Fibroblast of villous mesenchyme (primary cell): ENCODE measurements around the gene HPCAL1. TPM values are rescaled to one million over a fixed set of nuclear protein-coding genes. Genes with fewer than 3 reads are reported as not detected.

Source experiments
- DNase-seq: peaks from one replicate; pipeline ENCODE4 v3.0.0-alpha.2; 2010; ENCODE audit warnings: low read depth
- H3K4me3 ChIP-seq: 2 replicates; pipeline ENCODE4 v1.5.1; 2011; ENCODE audit warnings: low read depth, mild to moderate bottlenecking, low read length
- CTCF ChIP-seq: IDR thresholded peaks from 2 replicates; pipeline ENCODE4 v1.5.1; 2012; ENCODE audit warnings: low read depth, mild to moderate bottlenecking, low read length; ENCODE audit not compliant: insufficient read depth
- total RNA-seq: library from RNA; depleted of rRNA; stranded (reverse); fragments of >200 nt; gene quantifications from 2 replicates; pipeline ENCODE4 v1.2.3, GENCODE V29; 2012

Gene HPCAL1
- total RNA-seq, 1 donor, result 60.0 TPM

GRCh38 chr2:10407432-10407831 lies 104.7 kb downstream of the HPCAL1 start:
- H3K4me3 ChIP-seq, result no peak overlapping the region
- no peak for DNase-seq
- TF ChIP-seq CTCF, result no peak

DNA sequence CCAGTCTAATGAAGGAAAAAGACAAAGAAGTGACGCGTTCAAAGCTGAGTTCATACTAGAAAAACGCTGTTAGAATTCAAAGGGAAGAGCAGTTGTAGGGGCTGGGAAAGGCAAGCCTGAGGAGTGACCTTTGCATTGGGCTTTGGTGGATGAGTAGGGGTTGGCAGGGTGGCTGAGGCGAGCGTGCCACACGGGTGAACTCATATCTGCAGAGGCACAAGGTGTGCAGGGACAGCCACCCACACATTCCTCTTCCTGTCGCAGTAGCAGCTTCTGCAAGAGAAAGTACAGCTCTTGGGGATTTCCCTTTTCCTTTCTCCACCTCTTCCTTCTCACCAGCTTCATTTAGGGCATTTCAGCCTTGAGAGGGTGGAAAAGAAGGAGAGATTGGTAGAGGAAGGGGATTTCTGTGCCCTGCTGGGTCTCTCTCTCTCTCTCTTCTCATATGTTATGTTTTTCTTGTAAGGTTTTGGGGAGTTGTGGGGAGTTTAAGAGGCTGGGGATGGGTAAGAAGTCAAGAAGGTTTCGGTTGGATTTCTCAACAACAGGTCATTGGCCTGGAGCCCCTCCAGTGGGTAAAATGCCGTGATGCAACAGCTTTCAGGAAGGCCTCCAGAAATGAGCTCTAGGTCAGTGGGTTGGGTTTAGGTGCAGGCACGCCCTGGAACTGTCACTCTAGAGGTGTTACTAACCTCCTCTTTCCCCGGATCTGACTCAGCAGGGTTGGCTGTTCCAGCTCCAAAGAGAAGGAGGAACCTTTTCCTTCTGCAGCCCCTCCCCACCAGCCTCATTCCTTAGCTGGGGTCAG lies 105.3 kb downstream of the HPCAL1 start:
- no peak overlapping the region for H3K4me3 ChIP-seq
- peak; percentile 88 for DNase-seq

DNA sequence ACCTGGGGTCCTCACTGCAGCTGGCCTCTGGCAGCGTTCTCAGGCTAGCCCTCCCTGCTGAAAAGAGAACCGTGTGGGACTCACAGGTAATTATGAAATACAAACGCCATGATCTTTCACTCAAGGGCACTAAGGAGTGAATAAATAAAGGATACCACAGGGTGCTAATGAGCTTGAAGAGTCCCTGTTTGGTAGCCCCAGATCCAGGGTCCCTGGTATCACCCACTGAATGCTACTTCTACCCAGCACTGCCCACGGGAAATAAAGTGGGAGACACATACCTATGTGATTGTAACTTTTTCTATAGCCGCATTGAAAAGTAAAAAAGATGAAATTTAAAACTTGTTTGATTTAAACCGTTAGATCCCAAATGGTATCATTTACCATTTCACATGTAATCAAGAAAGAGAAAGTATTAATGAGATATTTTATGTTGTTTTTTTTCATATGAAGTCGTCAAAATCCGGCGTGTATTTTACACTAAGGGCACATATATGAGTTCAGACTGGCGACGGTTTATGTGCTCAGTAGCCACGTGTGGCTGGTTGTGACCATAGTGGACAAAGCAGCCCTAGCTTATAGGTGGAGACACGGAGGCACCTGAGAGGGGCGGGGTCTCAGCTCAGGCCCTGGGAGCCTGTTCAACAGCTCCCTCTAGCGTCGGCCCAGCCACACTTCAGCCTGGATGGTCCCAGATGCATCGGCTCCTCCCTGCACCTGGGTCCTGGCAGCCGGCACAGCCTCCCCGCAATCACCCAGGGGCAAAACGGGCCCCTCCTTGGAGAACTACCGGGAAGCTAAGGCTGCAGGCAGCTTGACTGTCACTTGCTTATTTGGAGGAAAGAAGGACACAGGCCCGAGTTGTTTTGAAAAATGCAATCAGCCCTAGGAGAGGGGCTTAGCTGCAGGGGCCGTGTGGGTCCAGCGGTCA lies 106.2 kb downstream of the HPCAL1 start:
- no peak overlapping the region for H3K4me3 ChIP-seq

More for the DNA sequence above, 105.3 kb downstream of the HPCAL1 start:
- TF ChIP-seq CTCF, result no peak

GRCh38 chr2:10410001-10410822 lies 107.5 kb downstream of the HPCAL1 start:
- DNase-seq, result no peak
- no peak overlapping the region for H3K4me3 ChIP-seq
- no peak for TF ChIP-seq CTCF

More for the DNA sequence above, 106.2 kb downstream of the HPCAL1 start:
- peak; percentile 70 for DNase-seq
- TF ChIP-seq CTCF, result peak; percentile 97

- H3K4me3 ChIP-seq, result no peak overlapping the region
- TF ChIP-seq CTCF, result no peak
- no peak for DNase-seq
These were observed 108.2 kb downstream of the HPCAL1 start for GRCh38 chr2:10410823-10411437.

DNA sequence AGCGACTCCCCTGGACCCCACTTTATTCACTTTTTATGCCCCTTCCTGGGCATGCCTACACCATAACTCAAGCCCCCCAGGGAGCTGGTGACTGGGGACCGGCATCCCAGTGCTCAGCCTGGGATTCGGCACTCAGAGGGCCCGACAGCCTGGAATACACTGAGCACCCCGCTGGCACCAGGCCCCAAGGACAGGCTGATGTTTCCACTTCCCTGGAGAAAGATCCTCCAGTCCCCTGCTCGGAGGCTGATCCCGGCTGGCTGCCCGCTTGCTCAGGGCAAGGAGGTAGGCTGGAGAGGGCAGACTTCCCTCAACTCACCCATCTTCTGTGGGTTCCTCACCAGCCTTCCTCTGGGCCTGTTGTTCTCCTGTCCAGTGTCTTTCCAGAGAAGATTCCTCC lies 108.9 kb downstream of the HPCAL1 start:
- no peak for DNase-seq
- TF ChIP-seq CTCF, result no peak
- no peak overlapping the region for H3K4me3 ChIP-seq
